Adrenal gland (tissue), 5 donors: ENCODE measurements around the gene C6orf163.

Source experiments
- POLR2A ChIP-seq, 2 donors: fragments of 450-650 bp; IDR thresholded peaks; one replicate each; pipeline ENCODE4 v1.6.1; 2017; ENCODE audit warnings: antibody characterized with exemption in 2 of 2, mild to moderate bottlenecking in 2 of 2, moderate library complexity in 1 of 2
- TF ChIP-seq, protein P1 (sequence below), 6 experiments: fragments of 450-650 bp in 4 of 6; fragments of 200-600 bp in 2 of 6; sonication (generic) in 1 of 6; IDR thresholded peaks; 1 replicate in 5 of 6; 2 replicates in 1 of 6; pipeline versions ENCODE4 v1.5.1 to v1.8.0; 2016 to 2021; ENCODE audit warnings: antibody characterized with exemption in 6 of 6, mild to moderate bottlenecking in 2 of 6, moderate library complexity in 1 of 6
- donor health status: DM: no; HTN: no; CAD: no.

DNA sequence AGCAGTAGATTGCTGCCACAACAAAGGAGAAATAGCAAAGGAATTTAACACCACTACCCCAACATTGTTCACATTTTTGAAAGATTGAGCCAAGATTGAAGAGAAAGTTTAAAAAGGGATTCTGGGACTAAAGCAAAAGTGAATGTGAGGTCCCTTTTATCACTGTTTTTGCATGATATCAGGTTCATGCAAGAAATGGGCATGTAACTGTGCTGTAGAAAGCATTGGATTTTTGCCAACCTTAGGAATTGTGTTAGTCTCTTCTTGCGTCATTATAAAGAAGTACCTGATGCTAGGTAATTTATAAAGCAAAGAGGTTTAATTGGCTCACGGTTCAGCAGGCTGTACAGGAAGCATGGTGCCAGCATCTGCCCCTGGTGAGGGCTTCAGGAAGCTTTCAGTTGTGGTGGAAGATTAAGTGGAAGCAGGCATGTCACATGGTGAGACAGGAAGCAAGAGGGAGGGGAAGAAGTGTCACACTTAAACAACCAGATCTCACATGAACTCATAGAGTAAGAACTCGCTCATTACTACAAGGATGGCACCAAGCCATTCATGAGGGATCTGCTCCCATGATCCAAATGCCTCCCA, 10.9 kb upstream of the C6orf163 start:
- no peak for TF ChIP-seq POLR2A (IDR thresholded peaks at IDR 0.05)
- TF ChIP-seq, protein P1, sequence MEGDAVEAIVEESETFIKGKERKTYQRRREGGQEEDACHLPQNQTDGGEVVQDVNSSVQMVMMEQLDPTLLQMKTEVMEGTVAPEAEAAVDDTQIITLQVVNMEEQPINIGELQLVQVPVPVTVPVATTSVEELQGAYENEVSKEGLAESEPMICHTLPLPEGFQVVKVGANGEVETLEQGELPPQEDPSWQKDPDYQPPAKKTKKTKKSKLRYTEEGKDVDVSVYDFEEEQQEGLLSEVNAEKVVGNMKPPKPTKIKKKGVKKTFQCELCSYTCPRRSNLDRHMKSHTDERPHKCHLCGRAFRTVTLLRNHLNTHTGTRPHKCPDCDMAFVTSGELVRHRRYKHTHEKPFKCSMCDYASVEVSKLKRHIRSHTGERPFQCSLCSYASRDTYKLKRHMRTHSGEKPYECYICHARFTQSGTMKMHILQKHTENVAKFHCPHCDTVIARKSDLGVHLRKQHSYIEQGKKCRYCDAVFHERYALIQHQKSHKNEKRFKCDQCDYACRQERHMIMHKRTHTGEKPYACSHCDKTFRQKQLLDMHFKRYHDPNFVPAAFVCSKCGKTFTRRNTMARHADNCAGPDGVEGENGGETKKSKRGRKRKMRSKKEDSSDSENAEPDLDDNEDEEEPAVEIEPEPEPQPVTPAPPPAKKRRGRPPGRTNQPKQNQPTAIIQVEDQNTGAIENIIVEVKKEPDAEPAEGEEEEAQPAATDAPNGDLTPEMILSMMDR (IDR thresholded peaks at IDR 0.05) = no peak
